Keratinocyte (primary cell): ENCODE measurements around the gene COL8A1.

Experiments used
- CTCF ChIP-seq, 3 experiments: IDR thresholded peaks in 1 of 3; conservative IDR thresholded peaks in 1 of 3; optimal IDR thresholded peaks in 1 of 3; 2 replicates in 2 of 3; 3 replicates in 1 of 3; pipeline versions ENCODE3 to v1.5.1; 2011; ENCODE audit warnings: low read length in 3 of 3, mild to moderate bottlenecking in 3 of 3, moderate library complexity in 2 of 3, control low read depth in 1 of 3, inconsistent platforms in 1 of 3; ENCODE audit not compliant: insufficient read depth in 2 of 3; ENCODE audit errors: extremely low read depth in 1 of 3
- EZH2 ChIP-seq: IDR thresholded peaks from one replicate; pipeline ENCODE4 v1.6.1; 2012; ENCODE audit warnings: inconsistent platforms, mild to moderate bottlenecking, low read length, moderate library complexity

DNA sequence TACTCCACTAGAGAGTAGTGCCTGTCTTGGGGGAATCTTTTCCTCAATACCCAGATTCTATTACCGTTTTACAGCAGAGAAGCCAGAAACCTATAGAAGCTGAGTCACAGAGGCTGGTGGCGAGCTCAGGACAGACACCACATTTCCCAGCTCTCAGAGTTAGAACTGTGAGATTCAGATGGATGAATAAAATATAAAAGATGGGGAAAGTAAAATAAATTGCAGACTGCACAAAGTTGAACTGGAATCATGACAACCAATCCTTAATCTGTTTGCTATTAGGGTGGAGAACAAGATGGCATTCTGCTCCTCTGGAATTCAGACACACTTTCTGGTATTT, 138.8 kb downstream of the COL8A1 start:
- TF ChIP-seq CTCF (optimal IDR thresholded peaks at IDR 0.05 in 1 of 3, IDR thresholded peaks at IDR 0.05 in 1 of 3, conservative IDR thresholded peaks at IDR 0.05 in 1 of 3; ENCODE audit: extremely low read depth in 1 of 3, insufficient read depth in 2 of 3, low read length in 3 of 3) (no peak), EZH2 (no peak)
